ENCODE data around the gene NUP62.

NUP62 gene

GRCh38 chr19:49924004-49924880 is 5.1 kb downstream of the NUP62 start:
- FAIRE-seq = no peak

GRCh38 chr19:49923055-49924003 is 6.0 kb downstream of the NUP62 start:
- no peak for FAIRE-seq

GRCh38 chr19:49921871-49922795 is 7.2 kb downstream of the NUP62 start:
- FAIRE-seq = no peak

GRCh38 chr19:49920624-49921363 is 8.5 kb downstream of the NUP62 start:
- no peak for FAIRE-seq

GRCh38 chr19:49918089-49918488 is 11.2 kb downstream of the NUP62 start:
- no peak for FAIRE-seq

GRCh38 chr19:49916839-49917733 is 12.2 kb downstream of the NUP62 start:
- FAIRE-seq = no peak

GRCh38 chr19:49915271-49915670 is 14.0 kb downstream of the NUP62 start:
- FAIRE-seq = no peak

- no peak for FAIRE-seq
Observed at GRCh38 chr19:49913720-49914119, 15.6 kb downstream of the NUP62 start.

- FAIRE-seq = no peak
Observed at GRCh38 chr19:49912965-49913685, 16.2 kb downstream of the NUP62 start.

GRCh38 chr19:49911381-49912145 is 17.7 kb downstream of the NUP62 start:
- no peak for FAIRE-seq

GRCh38 chr19:49910179-49910578 is 19.1 kb downstream of the NUP62 start:
- no peak for FAIRE-seq

- FAIRE-seq = no peak
Observed at GRCh38 chr19:49908480-49909420, 20.6 kb downstream of the NUP62 start.

- no peak for FAIRE-seq
Observed at GRCh38 chr19:49907745-49908446, 21.4 kb downstream of the NUP62 start.

GRCh38 chr19:49906879-49907564 is 22.3 kb downstream of the NUP62 start:
- FAIRE-seq = no peak

GRCh38 chr19:49904136-49904535 is 25.2 kb downstream of the NUP62 start:
- FAIRE-seq = no peak

GRCh38 chr19:49896863-49897621 is 32.3 kb downstream of the NUP62 start, which contains the start of gene IL4I1:
Gene IL4I1, minus strand, starts transcription at chr19:49896887. Its CDS starts 727 bp downstream, at chr19:49896160.
- FAIRE-seq = no peak
